ENCODE results near the gene ERBB4.

ERBB4 gene

DNA sequence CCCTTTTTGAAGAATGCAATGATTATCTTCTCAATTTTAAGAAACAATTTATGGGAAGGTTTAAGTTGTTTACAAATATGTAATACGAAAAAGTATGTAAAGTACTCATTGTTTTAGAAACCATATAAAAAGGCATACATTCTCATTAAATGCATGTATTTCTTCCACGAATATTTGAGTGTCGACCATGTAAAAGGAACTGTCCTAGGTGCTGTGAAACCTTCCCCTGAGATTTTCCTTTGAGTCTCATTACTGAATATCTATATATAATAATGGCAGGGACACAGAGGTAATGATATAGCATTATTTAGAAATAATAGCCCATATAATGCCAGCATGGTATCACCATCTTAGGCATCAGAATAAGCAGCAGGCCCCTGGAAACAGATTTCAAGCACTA, 239.3 kb downstream of the ERBB4 start:
- no peak overlapping the region for H3K4me3 ChIP-seq (replicated peaks; ENCODE audit: low read depth, low read length)
- TF ChIP-seq CTCF (IDR thresholded peaks at IDR 0.05; ENCODE audit: low read depth, low read length, missing control alignments) = no peak
- DNase-seq (ENCODE audit: extremely low read depth, low read depth) = no peak

DNA sequence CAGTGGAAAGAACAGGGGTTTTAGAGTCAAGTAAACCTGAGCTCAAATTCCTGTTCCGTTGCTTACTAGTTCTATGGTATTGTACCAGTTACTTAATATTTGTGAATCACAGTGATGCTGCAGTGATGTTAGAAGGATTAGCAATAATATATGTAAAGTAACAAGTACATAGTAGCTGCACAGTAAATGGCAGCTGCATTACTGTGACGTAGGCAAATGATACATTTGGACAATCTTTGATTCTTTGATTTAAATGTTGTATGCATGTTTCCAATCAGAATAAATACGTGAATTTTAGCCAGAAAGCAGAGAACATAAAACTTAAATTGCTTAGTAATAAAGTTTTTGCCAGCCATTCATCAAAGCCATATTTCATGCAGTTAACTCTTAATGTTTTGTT, 243.0 kb downstream of the ERBB4 start:
- no peak overlapping the region for H3K4me3 ChIP-seq (replicated peaks; ENCODE audit: low read depth, low read length)

GRCh38 chr2:212294816-212295215, 243.8 kb downstream of the ERBB4 start:
- no peak for TF ChIP-seq CTCF (IDR thresholded peaks at IDR 0.05; ENCODE audit: low read depth, low read length, missing control alignments)
- H3K4me3 ChIP-seq (replicated peaks; ENCODE audit: low read depth, low read length) = no peak overlapping the region
- no peak for DNase-seq (ENCODE audit: extremely low read depth, low read depth)

More for the DNA sequence above, 243.0 kb downstream of the ERBB4 start:
- no peak for DNase-seq (ENCODE audit: extremely low read depth, low read depth)
- no peak for TF ChIP-seq CTCF (IDR thresholded peaks at IDR 0.05; ENCODE audit: low read depth, low read length, missing control alignments)

- TF ChIP-seq CTCF (IDR thresholded peaks at IDR 0.05; ENCODE audit: low read depth, low read length, missing control alignments) = no peak
- H3K4me3 ChIP-seq (replicated peaks; ENCODE audit: low read depth, low read length) = no peak overlapping the region
- DNase-seq (ENCODE audit: extremely low read depth, low read depth) = no peak
Measured at GRCh38 chr2:212289301-212289700, 249.3 kb downstream of the ERBB4 start.

- H3K4me3 ChIP-seq (replicated peaks; ENCODE audit: low read depth, low read length) = no peak overlapping the region
- TF ChIP-seq CTCF (IDR thresholded peaks at IDR 0.05; ENCODE audit: low read depth, low read length, missing control alignments) = no peak
Measured at GRCh38 chr2:212288308-212288707, 250.3 kb downstream of the ERBB4 start.

GRCh38 chr2:212284166-212284565, 254.4 kb downstream of the ERBB4 start:
- TF ChIP-seq CTCF (IDR thresholded peaks at IDR 0.05; ENCODE audit: low read depth, low read length, missing control alignments) = no peak
- no peak for DNase-seq (ENCODE audit: extremely low read depth, low read depth)
- no peak overlapping the region for H3K4me3 ChIP-seq (replicated peaks; ENCODE audit: low read depth, low read length)

More at GRCh38 chr2:212288308-212288707, 250.3 kb downstream of the ERBB4 start:
- DNase-seq (ENCODE audit: extremely low read depth, low read depth) = no peak

DNA sequence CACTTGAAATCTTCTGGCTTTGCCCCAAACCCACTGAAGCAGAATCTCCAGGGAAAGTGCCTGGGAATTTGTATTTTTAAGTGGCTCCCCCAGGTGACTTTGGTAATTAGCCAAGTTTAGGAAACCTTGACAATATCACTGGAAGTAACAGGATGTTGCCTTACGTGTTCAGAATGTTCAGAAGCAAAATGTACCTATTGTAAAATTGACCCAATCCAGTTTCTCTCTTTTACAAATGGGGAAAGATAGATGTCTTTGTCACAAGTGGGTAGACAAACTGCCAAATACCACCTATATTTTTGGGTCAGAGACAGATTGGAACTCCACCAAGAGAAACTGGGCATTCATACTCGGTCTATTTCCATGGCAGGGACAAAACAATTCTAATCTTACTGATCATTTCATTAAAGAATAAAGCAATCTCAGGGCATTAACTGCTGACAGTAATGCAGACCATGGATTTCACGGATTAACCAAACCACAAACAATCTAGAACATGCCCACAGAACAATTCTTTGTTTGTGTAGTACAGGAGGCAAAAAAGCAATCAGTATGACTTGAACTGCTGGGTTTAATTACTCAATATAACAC, 255.8 kb downstream of the ERBB4 start:
- no peak for TF ChIP-seq CTCF (IDR thresholded peaks at IDR 0.05; ENCODE audit: low read depth, low read length, missing control alignments)
- no peak for DNase-seq (ENCODE audit: extremely low read depth, low read depth)
- no peak overlapping the region for H3K4me3 ChIP-seq (replicated peaks; ENCODE audit: low read depth, low read length)
